ENCODE results near the gene DOLPP1. TPM values are rescaled to one million over a fixed set of nuclear protein-coding genes. Genes with fewer than 3 reads are reported as not detected.
"Not testable (repeated sequence)": the region's sequence is repeated elsewhere in the genome, so short reads cannot be mapped to it uniquely, and the experiment has no call there.

DOLPP1 gene
- polyA plus RNA-seq, 6 donors from 2014 or later = 3.2 to 9.7 (median 6.4) TPM

- ATAC-seq (ENCODE audit: low read depth in 2 of 2) (no peak), DNase-seq (no peak)
- H3K36me3 Mint-ChIP-seq = no peaks in the 10 kb centered on the region
- no peaks in the 10 kb centered on the region for H3K27me3 Mint-ChIP-seq
- H3K4me3 Mint-ChIP-seq = peak overlapping the region in 1 of 8 donors; percentile 22
- H3K27ac Mint-ChIP-seq = peak overlapping the region in 1 of 6 donors; percentile 89
- H3K4me1 Mint-ChIP-seq = peaks cover 7 to 16% (median 7%) of the 10 kb centered on the region in 3 donors
- H3K9me3 Mint-ChIP-seq = peaks cover 0 to 2% (median 0%) of the 10 kb centered on the region in 7 donors
Observed at GRCh38 chr9:129105857-129106694, 25.2 kb downstream of the DOLPP1 start.

GRCh38 chr9:129107651-129108050 is 26.7 kb downstream of the DOLPP1 start:
- H3K36me3 Mint-ChIP-seq = no peaks in the 10 kb centered on the region
- H3K27ac Mint-ChIP-seq = no peak overlapping the region
- H3K4me3 Mint-ChIP-seq = peak overlapping the region in 1 of 8 donors; percentile 45
- no peak for DNase-seq
- ATAC-seq (ENCODE audit: low read depth in 2 of 2) = no peak
- no peaks in the 10 kb centered on the region for H3K27me3 Mint-ChIP-seq
- H3K9me3 Mint-ChIP-seq = peaks cover 0 to 2% (median 0%) of the 10 kb centered on the region in 7 donors
- H3K4me1 Mint-ChIP-seq = peaks cover 11 to 24% (median 16%) of the 10 kb centered on the region in 3 donors

- H3K9me3 Mint-ChIP-seq = peaks cover 0 to 2% (median 0%) of the 10 kb centered on the region in 7 donors
Observed at GRCh38 chr9:129108083-129108804, 27.3 kb downstream of the DOLPP1 start.

GRCh38 chr9:129108805-129109536 is 28.1 kb downstream of the DOLPP1 start:
- DNase-seq (no peak), ATAC-seq (ENCODE audit: low read depth in 2 of 2) (no peak)
- no peaks in the 10 kb centered on the region for H3K9me3 Mint-ChIP-seq
- H3K36me3 Mint-ChIP-seq = no peaks in the 10 kb centered on the region
- H3K4me3 Mint-ChIP-seq = peak overlapping the region; percentile 51 to 97 (median 87)
- peak overlapping the region in 1 of 6 donors; percentile 86 for H3K27ac Mint-ChIP-seq
- peaks cover 11 to 27% (median 23%) of the 10 kb centered on the region in 3 donors for H3K4me1 Mint-ChIP-seq
- no peaks in the 10 kb centered on the region for H3K27me3 Mint-ChIP-seq

More at GRCh38 chr9:129108083-129108804, 27.3 kb downstream of the DOLPP1 start:
- Mint-ChIP-seq H3K36me3 (no peaks in the 10 kb centered on the region), H3K4me3 (peak overlapping the region in 3 of 8 donors; percentile 79 to 97 (median 87)), H3K27ac (no peak overlapping the region), H3K27me3 (no peaks in the 10 kb centered on the region), H3K4me1 (peaks cover 11 to 24% (median 16%) of the 10 kb centered on the region in 3 donors)
- ATAC-seq (ENCODE audit: low read depth in 2 of 2) (no peak), DNase-seq (no peak)

- Mint-ChIP-seq H3K27me3 (no peaks in the 10 kb centered on the region), H3K27ac (peak overlapping the region in 1 of 6 donors; percentile 44), H3K4me3 (peak overlapping the region; percentile 72 to 97 (median 87)), H3K4me1 (peaks cover 11 to 30% (median 26%) of the 10 kb centered on the region in 3 donors), H3K36me3 (no peaks in the 10 kb centered on the region), H3K9me3 (no peaks in the 10 kb centered on the region)
- DNase-seq (peak; percentile 11), ATAC-seq (ENCODE audit: low read depth in 2 of 2) (no peak)
Observed at GRCh38 chr9:129109537-129109903, 28.6 kb downstream of the DOLPP1 start.

- no peaks in the 10 kb centered on the region for H3K36me3 Mint-ChIP-seq
- peak overlapping the region in 3 of 6 donors; percentile 44 to 88 (median 44) for H3K27ac Mint-ChIP-seq
- H3K4me3 Mint-ChIP-seq = peak overlapping the region; percentile 29 to 97 (median 94)
- H3K9me3 Mint-ChIP-seq = no peaks in the 10 kb centered on the region
- DNase-seq = no peak
- peaks cover 11 to 36% (median 32%) of the 10 kb centered on the region in 3 donors for H3K4me1 Mint-ChIP-seq
- ATAC-seq (ENCODE audit: low read depth in 2 of 2) = no peak
- H3K27me3 Mint-ChIP-seq = no peaks in the 10 kb centered on the region
Observed at GRCh38 chr9:129109952-129110739, 29.2 kb downstream of the DOLPP1 start.

- Mint-ChIP-seq H3K9me3 (no peaks in the 10 kb centered on the region), H3K27me3 (no peaks in the 10 kb centered on the region), H3K4me3 (peak within 1 kb of the TSS; percentile 87 to 98 (median 96)), H3K36me3 (no peaks in the 10 kb centered on the region), H3K4me1 (peaks cover 11 to 36% (median 35%) of the 10 kb centered on the region in 3 donors), H3K27ac (peak within 1 kb of the TSS; percentile 88 to 97 (median 90))
- peak; percentile 94 for DNase-seq
- ATAC-seq (ENCODE audit: low read depth in 2 of 2) = peak; percentile 86 to 88
Observed at GRCh38 chr9:129110740-129111527, 30.0 kb downstream of the DOLPP1 start, which contains the start of the genes CRAT and PTPA. TSS of gene CRAT (minus strand) at chr9:129110793. CDS start at chr9:129110509, 284 bp downstream. TSS of gene PTPA (plus strand) at chr9:129111415. CDS start at chr9:129111601, 186 bp downstream.

- ATAC-seq (ENCODE audit: low read depth in 2 of 2) = peak; percentile 1 to 2
- H3K9me3 Mint-ChIP-seq = no peaks in the 10 kb centered on the region
Observed at GRCh38 chr9:129111528-129112151, 30.7 kb downstream of the DOLPP1 start.

GRCh38 chr9:129112526-129112925 is 31.6 kb downstream of the DOLPP1 start:
- not testable (repeated sequence) for ATAC-seq (ENCODE audit: low read depth in 2 of 2); DNase-seq; H3K36me3 Mint-ChIP-seq; H3K9me3 Mint-ChIP-seq; H3K27me3 Mint-ChIP-seq
- Mint-ChIP-seq H3K4me3 (peak overlapping the region; percentile 87 to 98 (median 96)), H3K4me1 (peaks cover 11 to 37% (median 36%) of the 10 kb centered on the region in 3 donors), H3K27ac (peak overlapping the region in 1 of 6 donors; percentile 88)

More at GRCh38 chr9:129111528-129112151, 30.7 kb downstream of the DOLPP1 start:
- H3K27ac Mint-ChIP-seq = peak overlapping the region; percentile 58 to 97 (median 88)
- peaks cover 11 to 36% (median 35%) of the 10 kb centered on the region in 3 donors for H3K4me1 Mint-ChIP-seq
- H3K36me3 Mint-ChIP-seq = no peaks in the 10 kb centered on the region
- peak; percentile 21 for DNase-seq
- H3K4me3 Mint-ChIP-seq = peak overlapping the region; percentile 87 to 98 (median 96)
- H3K27me3 Mint-ChIP-seq = no peaks in the 10 kb centered on the region

GRCh38 chr9:129113645-129114304 is 32.9 kb downstream of the DOLPP1 start:
- Mint-ChIP-seq H3K4me3 (peak overlapping the region in 4 of 8 donors; percentile 25 to 97 (median 54)), H3K4me1 (peaks cover 11 to 40% (median 32%) of the 10 kb centered on the region in 3 donors), H3K36me3 (no peaks in the 10 kb centered on the region), H3K27ac (peak overlapping the region in 1 of 6 donors; percentile 32), H3K9me3 (no peaks in the 10 kb centered on the region), H3K27me3 (no peaks in the 10 kb centered on the region)
- DNase-seq (no peak), ATAC-seq (ENCODE audit: low read depth in 2 of 2) (no peak)

GRCh38 chr9:129118799-129119198 is 37.9 kb downstream of the DOLPP1 start:
- H3K27ac Mint-ChIP-seq = no peak overlapping the region

More at GRCh38 chr9:129118799-129119198, 37.9 kb downstream of the DOLPP1 start:
- Mint-ChIP-seq H3K9me3 (no peaks in the 10 kb centered on the region), H3K4me3 (no peak overlapping the region), H3K27me3 (no peaks in the 10 kb centered on the region), H3K36me3 (peaks cover 5 to 7% of the 10 kb centered on the region in 2 donors), H3K4me1 (peaks cover 0 to 37% (median 11%) of the 10 kb centered on the region in 3 donors)
- DNase-seq (no peak), ATAC-seq (ENCODE audit: low read depth in 2 of 2) (no peak)
